HG02623 (cell line): Measurements from ENCODE around the gene SPTLC2.
"Not testable (repeated sequence)": the region's sequence is repeated elsewhere in the genome, so short reads cannot be mapped to it uniquely, and the experiment has no call there.

Experiments
- ATAC-seq: cut with Tn5 transposase; IDR thresholded peaks from one replicate; pipeline ENCODE4 v1.9.1; 2021; ENCODE audit warnings: moderate library complexity; ENCODE audit not compliant: unreplicated experiment

Gene SPTLC2

DNA sequence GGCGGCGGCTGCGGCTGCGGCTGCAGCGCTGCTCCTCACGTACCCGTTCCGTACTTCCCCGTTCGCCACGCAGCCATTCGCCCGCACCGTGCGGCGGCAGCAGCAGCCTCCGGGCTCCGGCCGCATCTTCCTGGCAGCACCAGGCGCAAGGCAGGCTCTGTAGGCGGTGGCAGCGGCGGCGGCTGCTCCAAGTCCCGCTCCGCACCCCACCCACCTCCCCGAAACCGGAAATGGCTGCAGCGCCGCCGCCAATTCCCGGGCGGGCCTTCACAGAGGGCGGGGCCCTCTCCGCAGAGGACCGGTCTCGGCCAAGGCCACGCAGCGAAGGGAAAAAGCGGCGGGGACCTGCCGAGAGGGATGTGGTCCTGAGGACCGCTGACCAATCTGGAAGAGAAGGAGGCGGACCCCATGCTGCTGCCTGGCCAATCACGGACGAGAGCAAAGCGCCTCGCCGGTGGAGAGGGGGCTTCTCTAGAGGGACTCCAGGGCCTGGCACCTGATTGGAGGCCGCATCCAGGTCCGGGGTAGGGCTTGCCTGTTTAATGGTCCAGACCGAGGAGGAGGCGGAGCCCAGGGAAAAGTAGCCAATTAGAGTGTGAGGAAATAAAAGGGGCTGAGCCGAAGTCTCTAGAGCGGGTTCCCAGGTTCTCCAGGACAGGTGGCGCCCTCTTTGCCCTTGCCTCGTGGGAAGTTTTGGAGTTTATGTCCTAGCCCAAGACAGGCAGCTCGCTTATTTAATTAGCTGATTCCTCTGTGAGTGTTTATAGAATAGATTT, at the start of gene SPTLC2:
Gene SPTLC2 (minus strand): TSS at position 184 of the 776 bp plus-strand sequence. CDS start 58 bp downstream, at position 126.
- ATAC-seq = peak; percentile 93

DNA sequence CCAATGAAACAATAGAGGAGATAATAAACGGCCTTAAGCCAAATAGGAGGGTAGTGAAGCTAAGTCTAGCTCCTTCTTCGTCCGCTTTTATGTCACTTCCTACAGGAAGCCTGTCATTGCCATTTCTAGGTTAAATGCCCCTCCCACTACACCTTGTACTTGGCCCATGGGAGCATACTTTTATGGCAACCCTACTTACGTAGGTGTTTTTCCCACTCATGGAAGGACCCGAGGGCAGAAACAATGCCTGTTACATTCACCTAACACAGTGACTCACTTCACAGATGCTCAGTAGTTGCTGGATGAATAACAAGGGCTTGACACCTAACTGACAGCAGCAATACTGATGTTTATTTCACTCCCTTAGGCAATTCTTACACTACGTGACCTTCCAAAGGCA, 46.9 kb upstream of the SPTLC2 start:
- ATAC-seq = no peak

GRCh38 chr14:77661562-77661961, 45.1 kb upstream of the SPTLC2 start:
- not testable (repeated sequence) for ATAC-seq

GRCh38 chr14:77660754-77661153, 44.3 kb upstream of the SPTLC2 start:
- ATAC-seq = no peak

DNA sequence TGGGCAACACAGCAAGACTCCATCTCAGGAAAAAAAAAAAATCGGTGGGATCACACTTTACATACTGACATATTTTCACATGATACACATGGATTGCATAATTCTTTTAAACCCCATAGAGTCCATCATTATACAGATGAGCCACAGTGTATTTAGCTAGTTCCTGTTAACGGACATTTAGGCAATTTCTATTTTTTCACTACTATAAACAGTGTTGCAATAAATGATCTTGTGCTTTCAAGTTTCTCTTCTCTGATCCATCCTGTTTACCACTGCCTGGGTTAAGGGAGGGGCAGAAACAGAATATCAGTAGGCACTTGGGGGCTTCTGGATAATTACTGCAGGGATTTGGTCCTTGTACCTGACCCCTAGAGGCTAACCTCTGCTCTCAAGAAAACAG, 43.4 kb upstream of the SPTLC2 start:
- ATAC-seq = no peak

- no peak for ATAC-seq
These were observed 40.8 kb upstream of the SPTLC2 start for GRCh38 chr14:77657280-77657679.

DNA sequence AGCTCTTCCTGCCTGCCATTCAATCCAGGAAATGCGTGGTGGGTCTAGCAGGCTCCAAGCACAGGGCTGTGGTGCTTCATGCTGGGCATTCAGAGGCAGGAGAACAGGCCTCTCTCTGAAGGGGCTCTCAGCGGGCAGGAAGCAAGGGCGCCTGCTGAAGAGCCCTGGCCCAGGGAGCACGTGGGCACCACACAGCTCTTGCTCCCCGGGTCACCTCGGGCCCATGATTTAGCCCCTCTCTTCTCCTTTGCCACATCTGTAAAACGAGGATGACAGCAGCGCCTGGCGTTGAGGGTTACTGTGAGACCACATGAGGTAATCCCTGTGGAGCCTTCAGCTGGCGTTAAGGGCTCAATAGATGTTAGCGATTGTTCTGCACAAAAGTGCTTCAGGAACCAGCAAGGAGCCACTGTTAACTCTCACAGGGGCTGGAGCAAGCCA, 37.6 kb upstream of the SPTLC2 start:
- ATAC-seq = no peak

DNA sequence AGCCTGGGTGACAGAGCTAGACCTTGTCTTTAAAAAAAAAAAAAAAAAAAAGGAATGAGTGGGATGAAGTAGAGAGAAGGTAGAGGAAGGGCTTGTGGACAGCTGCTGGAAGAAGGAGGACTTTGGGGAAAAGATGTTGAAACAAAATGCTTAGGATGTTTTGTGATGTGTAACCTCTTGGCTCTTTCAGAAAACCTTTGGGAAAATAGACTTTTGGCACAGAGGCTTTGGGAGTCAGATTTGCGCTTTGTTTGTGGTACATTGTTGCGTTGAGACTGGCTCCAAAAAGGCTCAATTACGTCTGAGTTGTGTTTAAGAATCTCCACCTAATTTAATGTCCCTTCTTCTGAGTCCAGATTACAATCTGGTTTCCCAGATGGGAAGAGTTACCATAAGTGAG, 32.9 kb upstream of the SPTLC2 start:
- ATAC-seq = no peak

DNA sequence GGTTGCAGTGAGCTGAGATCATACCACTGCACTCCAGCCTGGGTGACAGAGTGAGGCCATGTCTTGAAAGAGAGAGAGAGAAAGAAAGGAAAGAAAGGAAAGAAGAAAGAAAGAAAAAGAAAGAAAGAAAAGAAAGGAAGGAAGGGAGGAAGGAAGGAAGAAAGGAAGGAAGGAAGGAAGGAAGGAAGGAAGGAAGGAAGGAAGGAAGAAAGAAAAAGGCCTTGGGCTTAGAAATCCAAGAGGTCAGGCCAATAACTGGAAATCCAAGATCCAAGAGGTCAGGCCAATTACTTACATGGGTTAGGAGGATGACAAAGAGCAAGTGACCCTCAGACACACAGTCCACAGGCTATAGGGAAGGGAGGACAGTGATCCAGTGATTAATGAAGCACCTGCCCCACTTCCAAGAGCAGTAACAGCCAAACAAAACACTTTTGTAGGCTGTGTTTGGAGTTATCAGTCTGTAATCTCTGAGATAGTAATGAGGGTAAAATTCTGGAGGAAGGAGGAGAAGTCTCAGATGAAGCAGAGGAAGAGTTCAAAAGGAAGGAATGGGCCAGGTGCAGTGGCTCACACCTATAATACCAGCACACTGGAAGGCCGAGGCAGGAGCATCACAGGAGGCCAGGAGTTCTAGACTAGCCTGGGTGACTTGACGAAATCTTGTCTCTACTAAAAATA, 32.2 kb upstream of the SPTLC2 start:
- ATAC-seq = no peak

DNA sequence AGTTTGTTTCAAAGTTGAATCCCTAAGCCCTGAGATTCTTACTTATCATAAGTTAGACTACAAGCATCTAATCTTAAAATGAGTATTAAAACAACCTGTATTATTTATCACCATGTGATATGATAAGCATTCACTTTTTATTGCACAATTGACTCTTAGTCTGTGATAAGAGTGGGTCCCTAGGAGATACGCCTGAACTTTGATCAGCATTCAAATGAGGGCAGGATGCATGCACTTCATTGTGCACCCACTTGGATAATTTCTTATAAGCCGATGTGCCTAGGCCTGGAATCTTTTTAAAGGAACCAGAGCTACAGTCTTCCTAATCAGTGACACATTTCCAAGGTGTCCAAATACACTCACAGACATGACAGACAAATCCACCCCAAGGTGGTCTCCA, 31.4 kb upstream of the SPTLC2 start:
- ATAC-seq = no peak

GRCh38 chr14:77646907-77647306, 30.5 kb upstream of the SPTLC2 start:
- ATAC-seq = no peak

- no peak for ATAC-seq
These were observed 29.2 kb upstream of the SPTLC2 start for GRCh38 chr14:77645520-77646230.

DNA sequence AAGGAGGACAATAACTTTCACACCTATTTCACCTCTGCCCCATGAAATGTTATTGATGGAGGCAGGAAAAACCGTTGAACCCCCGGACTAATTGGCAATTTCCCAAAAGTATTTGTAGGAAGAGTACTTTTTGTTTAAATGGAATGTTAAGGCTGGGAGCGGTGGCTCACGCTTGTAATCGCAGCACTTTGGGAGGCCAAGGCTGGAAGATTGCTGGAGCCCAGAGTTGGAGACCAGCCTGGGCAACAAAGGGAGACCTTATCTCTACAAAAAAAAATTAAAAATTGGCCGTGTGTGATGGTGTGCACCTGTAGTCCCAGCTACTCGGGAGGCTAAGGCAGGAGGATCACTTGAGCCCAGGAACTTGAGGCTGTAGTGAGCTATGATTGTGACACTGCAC, 26.0 kb upstream of the SPTLC2 start:
- no peak for ATAC-seq

DNA sequence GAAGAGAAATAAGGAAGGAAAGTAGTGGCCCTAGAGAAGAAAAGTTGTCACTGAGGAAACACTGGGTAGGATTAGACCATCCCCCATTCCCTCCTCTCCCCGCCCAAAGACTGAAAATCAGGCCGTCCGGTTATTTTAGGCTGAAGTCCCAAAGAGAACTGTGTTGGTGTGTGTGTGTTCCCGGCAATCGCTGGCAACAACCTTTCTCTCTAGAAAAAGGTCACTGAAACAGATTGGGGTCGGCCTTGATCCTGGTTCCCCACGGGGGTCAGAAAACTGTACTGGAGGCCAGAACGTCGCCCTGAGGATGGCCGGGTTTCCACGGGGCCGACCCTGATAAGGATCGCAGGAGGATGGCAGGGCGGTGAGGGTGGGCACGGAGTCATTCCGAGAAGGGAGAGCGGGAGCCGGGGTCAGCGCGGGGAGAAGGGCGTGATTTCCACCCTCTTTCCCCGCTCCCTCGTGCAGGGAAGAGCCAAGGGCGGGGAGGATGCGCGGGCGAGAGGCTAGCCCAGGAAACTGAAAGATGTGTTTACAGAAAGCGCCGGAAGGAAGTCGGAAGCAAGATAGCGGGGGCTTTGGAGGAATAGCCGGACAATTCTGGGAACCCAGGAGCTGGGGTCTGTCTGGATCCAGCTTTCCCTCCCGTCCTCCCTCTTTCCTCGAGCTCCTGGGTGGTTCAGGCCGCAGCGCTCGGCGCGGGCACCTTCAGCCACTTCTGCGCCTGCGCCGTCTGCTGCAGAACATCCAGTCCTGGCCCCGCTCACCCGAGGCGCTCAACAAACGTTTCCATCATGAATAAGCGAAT, 25.3 kb upstream of the SPTLC2 start:
- ATAC-seq = no peak

DNA sequence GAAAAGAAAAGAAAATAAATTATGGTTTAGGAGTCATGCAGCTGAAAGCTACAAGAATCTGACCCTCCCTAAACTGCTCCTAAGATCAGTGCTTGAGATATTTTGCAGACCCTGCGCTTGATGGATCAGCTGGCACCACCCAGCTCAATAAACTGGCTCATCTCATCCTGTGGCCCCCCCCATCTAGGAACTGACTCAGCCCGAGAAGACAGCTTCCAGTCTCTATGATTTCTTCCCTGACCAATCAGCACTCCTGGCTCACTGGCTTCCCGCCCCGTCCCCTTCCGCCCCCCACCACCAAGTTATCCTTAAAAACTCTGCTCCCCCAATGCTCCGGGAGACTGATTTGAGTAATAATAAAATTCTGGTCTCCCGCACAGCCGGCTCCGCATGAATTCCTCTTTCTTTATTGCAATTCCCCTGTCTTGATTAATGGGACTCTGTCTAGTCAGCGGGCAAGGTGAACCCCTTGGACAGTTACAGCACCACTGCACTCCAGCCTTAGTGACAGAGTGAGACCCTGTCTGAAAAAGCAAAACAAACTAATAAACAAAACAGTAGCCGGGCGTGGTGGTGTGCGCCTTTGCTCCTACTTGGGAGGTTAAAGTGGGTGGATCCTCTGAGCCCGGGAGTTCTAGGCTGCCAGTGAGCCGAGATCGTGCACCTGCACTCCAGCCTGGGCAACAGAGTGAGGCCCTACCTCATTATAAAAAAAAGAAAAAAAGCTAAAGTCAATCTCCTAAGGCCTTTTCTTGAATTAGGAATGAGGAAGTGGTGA, 24.5 kb upstream of the SPTLC2 start:
- ATAC-seq = no peak

DNA sequence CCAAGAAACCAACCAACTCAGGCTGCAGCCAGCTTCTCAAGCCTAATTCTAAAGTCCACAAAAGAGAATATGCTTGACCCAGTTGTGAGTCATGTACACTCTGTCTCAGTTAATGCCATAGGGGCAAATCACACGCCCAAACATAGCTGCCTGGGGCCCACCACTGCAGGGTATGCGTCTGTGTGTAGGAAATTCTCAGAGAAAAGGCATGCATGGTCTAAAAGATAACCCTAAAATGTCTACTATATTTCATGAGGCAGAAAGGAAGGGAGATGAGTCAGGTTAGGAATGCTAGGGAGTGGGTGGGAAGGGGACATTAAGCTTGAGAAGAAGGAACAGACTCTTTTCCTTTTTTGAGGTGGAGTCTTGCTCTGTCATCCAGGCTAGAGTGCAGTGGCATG, 22.3 kb upstream of the SPTLC2 start:
- ATAC-seq = no peak

GRCh38 chr14:77635869-77636268, 19.4 kb upstream of the SPTLC2 start:
- ATAC-seq = not testable (repeated sequence)

GRCh38 chr14:77635466-77635865, 19.0 kb upstream of the SPTLC2 start:
- not testable (repeated sequence) for ATAC-seq

- no peak for ATAC-seq
These were observed 13.7 kb upstream of the SPTLC2 start for GRCh38 chr14:77630111-77630510.

- no peak for ATAC-seq
These were observed 8.9 kb upstream of the SPTLC2 start for GRCh38 chr14:77625360-77625759.
